IPS DF 4.7 (cell line): Measurements from ENCODE around the gene SHISA7.
"Not testable (repeated sequence)": the region's sequence is repeated elsewhere in the genome, so short reads cannot be mapped to it uniquely, and the experiment has no call there.

Experiments
- DNase-seq: peaks from one replicate; pipeline ENCODE4 v3.0.0-alpha.2; 2013; ENCODE audit warnings: low spot score; ENCODE audit errors: extremely low read depth

SHISA7 gene

GRCh38 chr19:55448175-55448490 is 5.0 kb upstream of the SHISA7 start:
- DNase-seq = not testable (repeated sequence)

GRCh38 chr19:55447421-55448174 is 4.5 kb upstream of the SHISA7 start:
- DNase-seq = no peak

- no peak for DNase-seq
Measured at GRCh38 chr19:55446060-55446459, 3.0 kb upstream of the SHISA7 start.

- DNase-seq = no peak
Measured at GRCh38 chr19:55444646-55445045, 1.5 kb upstream of the SHISA7 start.

GRCh38 chr19:55443824-55444480 is 852 bp upstream of the SHISA7 start:
- no peak for DNase-seq

- no peak for DNase-seq
Measured at GRCh38 chr19:55442372-55442961, 633 bp downstream of the SHISA7 start.

- DNase-seq = no peak
Measured at GRCh38 chr19:55441692-55442321, 1.3 kb downstream of the SHISA7 start.

GRCh38 chr19:55441319-55441691 is 1.8 kb downstream of the SHISA7 start:
- no peak for DNase-seq

- DNase-seq = no peak
Measured at GRCh38 chr19:55440411-55441105, 2.5 kb downstream of the SHISA7 start.

GRCh38 chr19:55439052-55439451 is 4.0 kb downstream of the SHISA7 start:
- no peak for DNase-seq

GRCh38 chr19:55437410-55437809 is 5.7 kb downstream of the SHISA7 start:
- DNase-seq = no peak

- no peak for DNase-seq
Measured at GRCh38 chr19:55436847-55437246, 6.3 kb downstream of the SHISA7 start.

GRCh38 chr19:55435020-55435419 is 8.1 kb downstream of the SHISA7 start:
- no peak for DNase-seq

- DNase-seq = no peak
Measured at GRCh38 chr19:55434356-55434919, 8.7 kb downstream of the SHISA7 start.

GRCh38 chr19:55433292-55433691 is 9.8 kb downstream of the SHISA7 start:
- DNase-seq = no peak

GRCh38 chr19:55432241-55432959 is 10.7 kb downstream of the SHISA7 start:
- DNase-seq = no peak

GRCh38 chr19:55431183-55431582 is 11.9 kb downstream of the SHISA7 start:
- DNase-seq = no peak

GRCh38 chr19:55426042-55426441 is 17.1 kb downstream of the SHISA7 start:
- no peak for DNase-seq

GRCh38 chr19:55424518-55424917 is 18.6 kb downstream of the SHISA7 start:
- DNase-seq = no peak

GRCh38 chr19:55423225-55424005 is 19.7 kb downstream of the SHISA7 start:
- DNase-seq = no peak
